NCI-H1105 treated with DMSO at 0.1 percent for 48 hours (cell line): ENCODE data around the gene S1PR3.
A peak's percentile ranks its signal among the peaks of the same experiment; 100 is the strongest.

Experiments used
- DNase-seq: peaks from one replicate; lab custom pipeline; 2025; lab: John Stamatoyannopoulos, UW

The S1PR3 gene

GRCh38 chr9:88993327-88993726 is 2.1 kb downstream of the S1PR3 start:
- no peak for DNase-seq

DNA sequence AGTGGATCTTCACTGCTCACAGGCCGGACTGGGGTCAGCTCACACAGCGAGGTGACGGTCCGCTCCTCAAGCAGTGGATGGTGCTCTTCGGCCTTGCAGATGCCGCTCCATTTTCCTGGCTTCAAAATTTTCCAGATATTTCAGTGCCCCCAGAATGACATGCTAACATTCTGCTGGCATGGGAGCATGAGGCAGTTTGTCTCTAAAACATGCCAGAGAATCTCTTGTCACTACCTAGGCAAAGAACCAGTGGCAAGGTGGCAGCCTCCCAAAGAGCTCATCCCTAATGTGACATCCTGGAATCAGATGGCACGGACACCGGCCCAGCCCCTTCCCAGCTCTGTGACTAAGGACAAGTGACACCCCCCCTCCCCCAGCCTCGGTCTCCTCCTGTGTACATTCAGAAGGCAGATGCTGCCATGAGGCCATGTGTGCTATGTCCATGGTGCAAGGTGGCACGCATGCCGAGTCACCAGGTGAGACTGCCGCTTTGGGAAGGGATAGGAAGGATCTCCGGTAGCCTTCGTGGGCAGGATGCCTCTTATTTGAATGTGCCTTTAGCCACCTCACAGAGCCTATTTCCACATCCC is 2.7 kb downstream of the S1PR3 start:
- DNase-seq, result no peak

DNA sequence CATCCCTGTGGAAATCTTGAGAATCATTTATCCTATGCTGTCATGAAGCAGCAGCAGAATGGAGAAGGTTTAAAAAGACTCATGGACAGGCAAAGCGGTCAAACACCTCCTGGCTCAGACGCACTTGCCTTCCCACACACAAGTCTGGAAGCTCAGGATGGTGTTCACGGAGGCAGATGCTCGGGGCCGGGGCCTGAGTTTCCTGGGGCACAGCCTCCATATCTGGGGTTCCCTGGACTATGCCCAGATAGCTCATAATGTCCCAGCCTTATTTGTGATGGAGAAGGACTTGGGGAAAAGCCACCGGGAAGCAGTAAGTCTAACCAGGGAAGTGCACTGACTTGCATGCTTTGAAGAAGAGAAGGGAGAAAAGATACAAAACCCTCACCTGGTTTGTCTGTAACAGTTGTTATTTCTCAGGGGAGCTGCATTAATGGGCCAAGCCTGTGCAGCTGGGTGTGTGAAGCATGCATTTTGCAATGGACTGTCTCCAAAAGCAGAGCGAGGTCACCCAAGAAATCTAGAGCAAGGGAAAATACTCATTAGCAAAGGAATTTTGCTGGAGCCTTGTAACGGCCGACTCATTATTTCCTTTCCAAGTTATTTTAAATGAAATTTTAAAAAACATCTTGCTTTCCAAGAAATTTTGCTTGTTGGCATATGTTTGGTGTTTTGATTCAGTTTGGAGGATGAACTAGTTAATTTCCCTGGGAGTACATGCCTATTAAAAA is 3.4 kb downstream of the S1PR3 start:
- DNase-seq, result no peak

DNA sequence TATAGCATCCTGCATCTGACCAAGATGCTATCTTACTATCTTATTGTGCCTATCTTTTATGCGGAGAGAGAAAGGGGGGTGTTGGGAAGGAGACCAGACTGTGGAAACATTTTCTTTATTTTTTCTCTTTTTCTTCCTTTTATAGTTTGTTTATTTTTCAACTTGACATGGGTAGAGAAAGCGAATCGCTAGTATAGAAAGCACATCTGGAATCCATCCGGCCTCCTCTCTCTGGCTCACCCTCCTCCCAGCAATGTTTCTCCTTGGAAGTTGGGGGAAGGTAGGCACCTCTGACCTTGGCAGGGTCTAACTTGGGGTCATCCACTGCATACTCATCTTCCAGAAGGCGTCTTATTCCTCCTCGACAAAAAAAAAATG is 3.9 kb downstream of the S1PR3 start:
- DNase-seq, result no peak

DNA sequence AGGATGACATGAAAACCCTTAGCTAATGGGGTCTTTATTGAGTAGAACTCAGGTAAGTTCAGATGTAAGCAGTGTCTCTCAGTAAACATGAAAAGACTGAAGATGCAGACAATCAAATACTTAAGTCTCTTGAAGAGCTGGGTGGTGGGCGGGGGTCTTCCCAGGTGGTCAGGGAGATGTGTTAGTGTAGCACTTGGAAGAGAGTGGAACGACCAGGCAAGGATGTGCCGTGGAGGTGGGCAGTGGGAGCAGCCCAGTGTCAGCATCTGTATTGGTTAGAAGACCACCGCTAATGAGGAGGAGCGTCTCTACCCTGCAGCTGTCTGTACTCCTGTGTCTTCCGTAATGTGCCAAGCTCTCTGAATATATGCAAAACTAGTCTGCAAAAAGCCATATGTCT is 4.4 kb downstream of the S1PR3 start:
- no peak for DNase-seq

GRCh38 chr9:88996046-88996920 is 5.0 kb downstream of the S1PR3 start:
- DNase-seq, result no peak

- no peak for DNase-seq
Measured at GRCh38 chr9:88996921-88997235, 5.6 kb downstream of the S1PR3 start.

DNA sequence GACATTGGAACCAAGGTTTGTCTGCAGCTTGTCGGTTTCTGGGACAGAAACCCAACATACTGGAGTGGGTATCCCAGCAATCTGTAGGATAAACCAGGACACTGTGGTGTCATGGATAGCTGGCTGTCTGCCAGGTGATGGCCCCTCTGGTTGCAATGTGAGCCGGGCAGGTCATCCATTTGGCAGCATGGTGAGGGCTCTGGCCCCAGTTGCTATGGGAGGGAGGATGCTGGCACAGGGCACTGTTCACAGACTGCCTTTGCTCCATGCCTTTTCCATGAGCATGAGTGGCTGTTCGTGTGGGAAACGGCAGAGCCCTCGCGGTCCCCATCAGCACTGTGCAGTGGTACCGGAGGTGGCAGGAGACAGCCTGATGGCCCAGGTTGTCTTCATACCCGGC is 6.4 kb downstream of the S1PR3 start:
- no peak for DNase-seq

- no peak for DNase-seq
Measured at GRCh38 chr9:88998503-88998902, 7.2 kb downstream of the S1PR3 start.

DNA sequence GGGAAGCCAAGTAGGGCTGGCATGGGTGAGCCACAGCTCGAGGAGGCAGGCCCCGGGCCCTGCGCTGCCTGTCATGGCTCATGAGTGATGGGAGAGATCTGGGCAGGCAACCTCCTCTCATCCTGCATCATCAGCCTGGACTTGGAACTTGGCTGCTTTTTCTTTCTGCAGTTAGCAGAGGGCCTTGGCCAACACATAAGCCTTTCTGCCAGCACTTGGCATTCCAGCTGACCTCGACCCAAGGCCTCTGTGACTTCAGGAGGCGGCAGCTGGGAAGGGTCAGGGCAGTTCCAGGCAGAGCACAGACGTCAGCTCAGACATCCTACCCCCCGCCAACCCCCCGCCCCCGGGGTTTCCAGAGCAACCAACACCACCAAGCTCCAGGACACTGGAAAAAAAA is 7.6 kb downstream of the S1PR3 start:
- no peak for DNase-seq

DNA sequence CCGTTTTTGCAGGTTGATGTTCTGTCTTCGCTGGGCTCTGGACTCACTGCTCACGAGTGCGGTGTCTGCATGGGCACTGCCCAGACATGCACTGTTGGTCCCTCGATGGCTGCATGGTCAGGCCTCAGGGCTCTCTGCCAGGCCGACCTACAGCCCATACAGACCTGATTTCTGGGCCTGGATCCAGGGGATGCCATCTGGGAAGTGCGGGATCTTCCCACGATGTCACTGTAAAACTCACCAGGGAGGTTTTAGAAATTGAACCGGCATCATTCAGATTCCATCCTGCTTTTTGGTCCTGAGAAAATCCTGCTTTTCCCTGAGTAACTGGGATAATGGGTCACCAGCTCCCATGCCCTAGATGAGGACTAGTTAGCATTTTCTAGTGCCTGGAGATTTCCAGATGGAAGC is 9.1 kb downstream of the S1PR3 start:
- no peak for DNase-seq

GRCh38 chr9:89000973-89001916 is 10.0 kb downstream of the S1PR3 start:
- DNase-seq, result peak; percentile 84

GRCh38 chr9:89001917-89002540 is 10.8 kb downstream of the S1PR3 start:
- no peak for DNase-seq

GRCh38 chr9:89002987-89003386 is 11.7 kb downstream of the S1PR3 start:
- DNase-seq, result no peak

GRCh38 chr9:89005323-89005722 is 14.1 kb downstream of the S1PR3 start:
- DNase-seq, result no peak

DNA sequence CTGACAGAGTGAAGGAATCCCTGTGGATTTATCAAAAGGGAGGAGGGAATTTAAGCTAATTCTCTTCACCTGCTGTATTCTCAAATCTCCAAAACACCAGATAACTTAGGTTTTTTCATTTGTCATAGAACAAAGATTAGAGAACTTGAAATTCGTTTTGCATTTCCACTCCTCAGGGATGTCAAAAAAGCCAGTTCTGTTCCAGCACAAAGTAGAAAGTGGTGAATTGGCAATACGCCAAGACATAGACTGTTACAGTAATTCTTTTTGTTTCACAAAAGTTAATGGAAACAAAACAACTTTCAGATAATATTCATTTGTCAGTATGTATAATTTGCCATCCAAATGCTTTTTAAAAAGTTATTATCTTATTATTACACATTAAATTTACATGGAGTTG is 15.0 kb downstream of the S1PR3 start:
- DNase-seq, result peak; percentile 48

GRCh38 chr9:89006996-89007967 is 16.0 kb downstream of the S1PR3 start:
- DNase-seq, result no peak

GRCh38 chr9:89008055-89008743 is 16.9 kb downstream of the S1PR3 start:
- no peak for DNase-seq

DNA sequence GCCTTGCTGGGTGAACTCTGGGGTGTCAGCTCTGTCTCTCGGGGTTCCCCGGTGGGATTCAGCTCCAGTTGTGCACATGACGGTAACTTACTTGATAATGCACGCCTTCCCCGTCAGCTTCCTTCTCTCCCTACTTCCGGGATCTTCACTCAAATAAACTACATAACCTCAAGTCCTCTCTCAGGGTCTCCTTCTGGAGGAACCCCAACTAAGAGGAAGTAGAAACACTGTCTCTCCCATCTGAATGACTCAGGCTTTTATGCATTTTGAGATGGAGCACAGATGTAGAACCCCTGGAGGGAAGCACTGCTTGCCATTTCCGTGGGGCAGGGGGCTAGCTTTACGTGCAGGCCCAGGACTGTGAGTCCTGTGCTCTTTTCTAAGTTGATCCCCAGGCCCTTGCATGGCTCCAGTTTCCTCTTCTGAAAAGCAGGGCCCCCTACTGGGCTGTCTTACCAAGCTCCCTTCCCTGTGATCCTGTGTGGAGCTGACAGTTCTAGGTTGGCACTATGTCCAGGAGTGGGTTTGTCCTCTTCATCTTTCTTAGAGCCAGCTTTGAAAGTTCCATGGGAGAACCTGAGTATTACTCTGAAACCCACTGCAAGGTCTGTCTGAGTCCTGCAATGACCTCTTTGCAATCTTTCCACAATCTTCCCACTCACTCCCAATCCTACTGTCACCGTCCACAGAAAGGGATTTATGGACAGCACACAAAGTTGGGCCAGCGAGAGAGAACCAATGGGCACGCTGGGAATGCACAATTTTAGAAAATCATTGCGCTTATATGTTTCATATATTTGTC is 17.7 kb downstream of the S1PR3 start:
- no peak for DNase-seq
